Stomach (tissue), 4 donors: ENCODE results near the gene PHF21A.

ENCODE experiments used
- EP300 ChIP-seq: sonication (generic); formaldehyde crosslinking; IDR thresholded peaks from one replicate; pipeline ENCODE4 v1.6.1; 2017; ENCODE audit warnings: antibody characterized with exemption
- POLR2AphosphoS5 ChIP-seq, 3 donors: sonication (generic); formaldehyde crosslinking; IDR thresholded peaks; one replicate each; pipeline ENCODE4 v1.6.1; 2016; ENCODE audit warnings: antibody characterized with exemption in 3 of 3
- TF ChIP-seq, protein P1 (sequence below), 7 experiments: fragments of 450-650 bp in 4 of 7; fragments of 200-600 bp in 3 of 7; sonication (generic) in 3 of 7; IDR thresholded peaks; one replicate each; pipeline ENCODE4 v1.5.1; 2016 to 2019; ENCODE audit warnings: antibody characterized with exemption in 7 of 7, control low read depth in 2 of 7, mild to moderate bottlenecking in 1 of 7

DNA sequence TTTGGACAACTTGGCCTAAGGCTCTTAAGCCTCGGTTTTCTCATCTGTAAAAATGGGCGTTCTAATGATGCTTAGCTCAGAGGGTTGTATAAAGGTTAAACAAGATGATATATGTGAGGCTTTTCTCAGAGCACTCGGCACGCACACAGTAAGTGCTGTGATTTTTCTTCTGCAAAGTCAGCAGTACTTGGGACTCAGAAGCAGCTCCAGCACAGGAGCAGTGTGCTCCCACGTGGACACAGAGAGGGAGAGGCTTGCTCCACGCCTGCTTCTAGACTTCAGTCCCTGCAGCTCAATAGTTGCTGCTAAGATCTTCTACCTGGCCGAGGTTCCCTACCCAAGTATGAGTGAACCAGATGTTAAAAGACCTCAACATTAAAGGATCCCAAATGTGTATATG lies 39.9 kb upstream of the PHF21A start:
- TF ChIP-seq, protein P1, sequence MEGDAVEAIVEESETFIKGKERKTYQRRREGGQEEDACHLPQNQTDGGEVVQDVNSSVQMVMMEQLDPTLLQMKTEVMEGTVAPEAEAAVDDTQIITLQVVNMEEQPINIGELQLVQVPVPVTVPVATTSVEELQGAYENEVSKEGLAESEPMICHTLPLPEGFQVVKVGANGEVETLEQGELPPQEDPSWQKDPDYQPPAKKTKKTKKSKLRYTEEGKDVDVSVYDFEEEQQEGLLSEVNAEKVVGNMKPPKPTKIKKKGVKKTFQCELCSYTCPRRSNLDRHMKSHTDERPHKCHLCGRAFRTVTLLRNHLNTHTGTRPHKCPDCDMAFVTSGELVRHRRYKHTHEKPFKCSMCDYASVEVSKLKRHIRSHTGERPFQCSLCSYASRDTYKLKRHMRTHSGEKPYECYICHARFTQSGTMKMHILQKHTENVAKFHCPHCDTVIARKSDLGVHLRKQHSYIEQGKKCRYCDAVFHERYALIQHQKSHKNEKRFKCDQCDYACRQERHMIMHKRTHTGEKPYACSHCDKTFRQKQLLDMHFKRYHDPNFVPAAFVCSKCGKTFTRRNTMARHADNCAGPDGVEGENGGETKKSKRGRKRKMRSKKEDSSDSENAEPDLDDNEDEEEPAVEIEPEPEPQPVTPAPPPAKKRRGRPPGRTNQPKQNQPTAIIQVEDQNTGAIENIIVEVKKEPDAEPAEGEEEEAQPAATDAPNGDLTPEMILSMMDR (IDR thresholded peaks at IDR 0.05): no peak
- TF ChIP-seq POLR2AphosphoS5 (IDR thresholded peaks at IDR 0.05) (no peak), EP300 (no peak)
